Thyroid gland (tissue), 4 donors: ENCODE results near the gene TAC4. TPM values are rescaled to one million over a fixed set of nuclear protein-coding genes. Genes with fewer than 3 reads are reported as not detected.
A peak's percentile ranks its signal among the peaks of the same experiment; 100 is the strongest.

Experiments
- DNase-seq, 2 donors: peaks; one replicate each; pipeline ENCODE4 v3.0.0-alpha.2; 2019
- H3K27ac ChIP-seq, 3 donors: fragments of 200-600 bp; sonication (generic); 1 replicate in 2 of 3; 2 replicates in 1 of 3; pipeline ENCODE4 v1.5.1; 2016 to 2019; ENCODE audit warnings: mild to moderate bottlenecking in 1 of 3, moderate library complexity in 1 of 3
- H3K27me3 ChIP-seq: fragments of 200-600 bp; sonication (generic); one replicate; pipeline ENCODE4 v1.5.1; 2019
- H3K36me3 ChIP-seq, 2 donors: fragments of 200-600 bp; sonication (generic); one replicate each; pipeline ENCODE4 v1.5.1; 2016 to 2019
- H3K4me1 ChIP-seq, 2 donors: fragments of 200-600 bp; sonication (generic); one replicate each; pipeline ENCODE4 v1.5.1; 2017 to 2019
- H3K4me3 ChIP-seq, 3 donors: fragments of 200-600 bp; sonication (generic); replicated peaks in 1 of 3; 1 replicate in 2 of 3; 2 replicates in 1 of 3; pipeline ENCODE4 v1.5.1; 2016; ENCODE audit warnings: mild to moderate bottlenecking in 1 of 3
- H3K9me3 ChIP-seq: fragments of 200-600 bp; sonication (generic); one replicate; pipeline ENCODE4 v1.5.1; 2017
- POLR2A ChIP-seq, 2 donors: fragments of 450-650 bp; IDR thresholded peaks; one replicate each; pipeline ENCODE4 v1.6.1; 2017; ENCODE audit warnings: antibody characterized with exemption in 2 of 2, mild to moderate bottlenecking in 2 of 2, moderate library complexity in 1 of 2
- WGBS, 2 donors: methylation state at CpG; one replicate each; pipeline ENCODE4 v1.1.5; 2017; 5-methylcytosine and 5-hydroxymethylcytosine counted together
- intact Hi-C: fragments of 100-400 bp; cut with DNase I; formaldehyde crosslinking; loops from one replicate; pipeline ENCODE4 v1.15.1; 2023
- total RNA-seq, 4 donors: library from RNA; depleted of rRNA; stranded (reverse); fragments of >200 nt; gene quantifications; one replicate each; pipeline ENCODE4 v1.2.3, GENCODE V29; 2016
- TF ChIP-seq, protein P1 (sequence below), 6 experiments: fragments of 200-600 bp in 3 of 6; fragments of 450-650 bp in 3 of 6; sonication (generic) in 3 of 6; IDR thresholded peaks; one replicate each; pipeline ENCODE4 v1.5.1; 2016 to 2019; ENCODE audit warnings: antibody characterized with exemption in 6 of 6, mild to moderate bottlenecking in 2 of 6, inconsistent platforms in 1 of 6, moderate library complexity in 1 of 6

TAC4 gene
- total RNA-seq, 4 donors from 2014 or later, result not detected

DNA sequence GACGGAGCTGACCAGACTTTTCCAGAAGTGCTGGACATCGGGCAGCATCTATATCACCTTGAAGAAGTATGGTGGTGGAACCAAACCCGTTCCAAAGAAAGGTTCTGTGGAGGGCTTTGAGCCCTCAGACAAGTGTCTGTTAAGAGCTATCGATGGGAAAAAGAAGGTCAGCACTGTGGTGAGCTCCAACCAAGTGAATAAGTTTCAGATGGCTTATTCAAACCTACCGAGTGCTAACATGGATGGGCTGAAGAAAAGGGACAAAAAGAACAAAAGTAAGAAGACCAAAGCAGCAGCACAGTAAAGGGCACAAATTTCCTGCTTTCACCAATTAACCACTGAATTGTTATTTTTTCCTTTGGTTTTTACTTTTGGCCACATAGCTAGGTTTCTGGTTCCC is 52.5 kb downstream of the TAC4 start:
- intact Hi-C loops, result no loop called here
- 41 to 52% methylated on average over 5 of the region's 5 CpGs for WGBS, 2 donors
- peak overlapping the region in 2 of 3 donors; percentile 13 to 73 for H3K27ac ChIP-seq
- no peaks in the 10 kb centered on the region for H3K9me3 ChIP-seq
- H3K27me3 ChIP-seq, result no peaks in the 10 kb centered on the region
- H3K4me3 ChIP-seq, result no peak overlapping the region
- DNase-seq, result no peak
- H3K36me3 ChIP-seq, result peaks cover 21 to 39% of the 10 kb centered on the region in 2 donors
- TF ChIP-seq, protein P1, sequence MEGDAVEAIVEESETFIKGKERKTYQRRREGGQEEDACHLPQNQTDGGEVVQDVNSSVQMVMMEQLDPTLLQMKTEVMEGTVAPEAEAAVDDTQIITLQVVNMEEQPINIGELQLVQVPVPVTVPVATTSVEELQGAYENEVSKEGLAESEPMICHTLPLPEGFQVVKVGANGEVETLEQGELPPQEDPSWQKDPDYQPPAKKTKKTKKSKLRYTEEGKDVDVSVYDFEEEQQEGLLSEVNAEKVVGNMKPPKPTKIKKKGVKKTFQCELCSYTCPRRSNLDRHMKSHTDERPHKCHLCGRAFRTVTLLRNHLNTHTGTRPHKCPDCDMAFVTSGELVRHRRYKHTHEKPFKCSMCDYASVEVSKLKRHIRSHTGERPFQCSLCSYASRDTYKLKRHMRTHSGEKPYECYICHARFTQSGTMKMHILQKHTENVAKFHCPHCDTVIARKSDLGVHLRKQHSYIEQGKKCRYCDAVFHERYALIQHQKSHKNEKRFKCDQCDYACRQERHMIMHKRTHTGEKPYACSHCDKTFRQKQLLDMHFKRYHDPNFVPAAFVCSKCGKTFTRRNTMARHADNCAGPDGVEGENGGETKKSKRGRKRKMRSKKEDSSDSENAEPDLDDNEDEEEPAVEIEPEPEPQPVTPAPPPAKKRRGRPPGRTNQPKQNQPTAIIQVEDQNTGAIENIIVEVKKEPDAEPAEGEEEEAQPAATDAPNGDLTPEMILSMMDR (IDR thresholded peaks at IDR 0.05), result no peak
- no peak for TF ChIP-seq POLR2A (IDR thresholded peaks at IDR 0.05)
- H3K4me1 ChIP-seq, result peaks cover 64 to 69% of the 10 kb centered on the region in 2 donors

DNA sequence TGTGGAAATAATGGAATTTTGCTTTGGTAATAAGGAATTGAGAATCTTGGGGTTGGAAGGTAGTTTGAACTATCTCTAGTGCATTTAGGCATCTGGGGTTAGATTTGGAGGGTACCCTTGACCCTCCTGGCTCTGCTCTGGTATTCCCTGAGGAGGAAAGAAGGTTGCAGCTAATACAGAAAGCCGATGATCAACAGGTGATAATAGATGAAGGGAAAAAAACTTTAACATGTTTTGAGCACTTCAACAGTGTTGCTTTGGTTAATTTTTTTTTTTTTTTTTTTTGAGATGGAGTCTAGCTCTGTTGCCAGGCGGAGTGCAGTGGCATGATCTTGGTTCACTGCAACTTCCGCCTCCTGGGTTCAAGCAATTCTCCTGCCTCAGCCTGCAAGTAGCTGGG is 54.6 kb downstream of the TAC4 start:
- peak overlapping the region in 2 of 3 donors; percentile 19 to 61 for H3K27ac ChIP-seq
- H3K9me3 ChIP-seq, result no peaks in the 10 kb centered on the region
- H3K27me3 ChIP-seq, result no peaks in the 10 kb centered on the region
- TF ChIP-seq POLR2A (IDR thresholded peaks at IDR 0.05), result no peak
- TF ChIP-seq, protein P1 (IDR thresholded peaks at IDR 0.05), result no peak
- 91 to 97% methylated on average over 3 of the region's 3 CpGs for WGBS, 2 donors
- H3K4me3 ChIP-seq, result no peak overlapping the region
- H3K4me1 ChIP-seq, result peaks cover 75 to 79% of the 10 kb centered on the region in 2 donors
- DNase-seq, result no peak
- intact Hi-C loops, result no loop called here
- H3K36me3 ChIP-seq, result peaks cover 12 to 24% of the 10 kb centered on the region in 2 donors

DNA sequence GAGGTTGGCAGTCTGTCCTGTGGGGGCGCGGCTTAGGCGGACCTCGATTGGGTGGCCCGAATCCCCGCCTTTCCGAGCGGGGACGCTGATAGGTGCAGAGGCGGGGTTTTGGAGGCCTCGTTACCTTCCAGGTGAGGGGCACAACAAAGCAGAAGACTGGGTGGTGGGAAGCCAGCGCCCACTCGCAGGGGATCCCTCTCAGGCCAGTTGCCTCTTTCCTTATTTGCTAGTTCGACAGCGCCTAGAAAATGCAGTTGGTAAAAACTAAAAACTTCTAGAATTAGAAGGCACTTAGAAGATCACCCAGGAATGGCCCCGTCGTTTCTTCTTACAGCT is 58.7 kb downstream of the TAC4 start:
- Histone ChIP-seq H3K27me3 (no peaks in the 10 kb centered on the region), H3K4me3 (peak overlapping the region; percentile 34 to 36 (median 34)), H3K9me3 (no peaks in the 10 kb centered on the region), H3K36me3 (peaks cover 0 to 2% of the 10 kb centered on the region in 2 donors), H3K27ac (no peak overlapping the region), H3K4me1 (peaks cover 44 to 53% of the 10 kb centered on the region in 2 donors)
- TF ChIP-seq, protein P1 (IDR thresholded peaks at IDR 0.05), result no peak
- no peak for TF ChIP-seq POLR2A (IDR thresholded peaks at IDR 0.05)
- intact Hi-C loops, result no loop called here
- 0 to 6% methylated on average over 10 to 16 of the region's 17 CpGs for WGBS, 2 donors
- DNase-seq, result no peak

- Histone ChIP-seq H3K9me3 (no peaks in the 10 kb centered on the region), H3K4me3 (peak within 1 kb of the TSS; percentile 66 to 95 (median 67)), H3K36me3 (no peaks in the 10 kb centered on the region), H3K4me1 (peaks cover 42 to 49% of the 10 kb centered on the region in 2 donors), H3K27ac (peak within 1 kb of the TSS; percentile 98 to 99 (median 99)), H3K27me3 (no peaks in the 10 kb centered on the region)
- 0% methylated on average over 34 to 48 of the region's 59 CpGs for WGBS, 2 donors
- DNase-seq, result peak; percentile 100
- TF ChIP-seq, protein P1 (IDR thresholded peaks at IDR 0.05), result peak in 1 of 6 experiments; percentile 3
- TF ChIP-seq POLR2A (IDR thresholded peaks at IDR 0.05), result peak; percentile 91 to 93
- intact Hi-C loops, result no loop called here
Measured at GRCh38 chr17:49788478-49789242, 59.2 kb downstream of the TAC4 start, which contains the start of gene KAT7. KAT7 (plus strand) TSS chr17:49788681; CDS start chr17:49788835, 154 bp downstream.

Other genes with a start within 250 kb of the TAC4 start
- gene SPOP, start 170.0 kb downstream of the TAC4 start, total RNA-seq, result 10 to 100 TPM; 78.5 to 86.4 (median 81.6) TPM
- 100 to 1,000 TPM in 2 of 4 donors, 10 to 100 TPM in 2; 77.5 to 171 (median 94.7) TPM for gene SLC35B1, start 140.1 kb downstream of the TAC4 start, total RNA-seq
- 10 to 100 TPM; 12.4 to 41.5 (median 23.3) TPM for gene FAM117A, start 83.9 kb downstream of the TAC4 start, total RNA-seq
- 100 to 1,000 TPM in 1 of 4 donors, 10 to 100 TPM in 3; 57.5 to 127 (median 76.1) TPM for gene KAT7, start 59.4 kb downstream of the TAC4 start, total RNA-seq
- gene DLX4, start 121.1 kb upstream of the TAC4 start, total RNA-seq, result 1 to 10 TPM in 1 of 4 donors, under 1 TPM in 1, not detected in 2; 0.56 to 1.2 TPM
- gene DLX3, start 147.2 kb upstream of the TAC4 start, total RNA-seq, result 1 to 10 TPM; 1.8 to 2.4 (median 2.1) TPM
- gene ITGA3, start 208.0 kb upstream of the TAC4 start, total RNA-seq, result 100 to 1,000 TPM; 145 to 246 (median 172) TPM
- gene PDK2, start 247.3 kb upstream of the TAC4 start, total RNA-seq, result 10 to 100 TPM; 42.5 to 79.3 (median 64.5) TPM